HG03039 (cell line): ENCODE data around the gene GNG7.

Source experiments
- ATAC-seq: cut with Tn5 transposase; IDR thresholded peaks from one replicate; pipeline ENCODE4 v1.9.1; 2021; ENCODE audit warnings: mild to moderate bottlenecking, moderate library complexity; ENCODE audit not compliant: unreplicated experiment

GNG7 gene

GRCh38 chr19:2702170-2703076 is at the start of gene GNG7:
GNG7 (minus strand) TSS chr19:2702694; CDS start chr19:2520688, 182,006 bp downstream.
- peak; percentile 81 for ATAC-seq

DNA sequence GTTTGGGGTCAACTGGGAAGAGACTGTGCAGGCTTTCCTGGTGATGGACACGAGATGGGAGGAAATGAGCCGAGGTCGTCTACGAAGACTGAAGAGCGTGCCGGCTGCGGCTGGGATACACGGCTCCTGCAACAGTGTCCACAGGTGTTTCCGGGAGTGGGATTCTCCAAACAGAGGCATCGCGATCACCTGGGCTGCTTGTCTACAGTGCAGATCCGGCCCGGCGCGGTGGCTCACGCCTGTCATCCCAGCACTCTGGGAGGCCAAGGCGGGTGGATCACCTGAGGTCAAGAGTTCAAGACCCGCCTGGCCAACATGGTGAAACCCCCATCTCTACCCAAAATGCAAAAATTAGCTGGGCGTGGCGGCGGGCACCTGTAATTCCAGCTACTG is 48.9 kb upstream of the GNG7 start:
- no peak for ATAC-seq

DNA sequence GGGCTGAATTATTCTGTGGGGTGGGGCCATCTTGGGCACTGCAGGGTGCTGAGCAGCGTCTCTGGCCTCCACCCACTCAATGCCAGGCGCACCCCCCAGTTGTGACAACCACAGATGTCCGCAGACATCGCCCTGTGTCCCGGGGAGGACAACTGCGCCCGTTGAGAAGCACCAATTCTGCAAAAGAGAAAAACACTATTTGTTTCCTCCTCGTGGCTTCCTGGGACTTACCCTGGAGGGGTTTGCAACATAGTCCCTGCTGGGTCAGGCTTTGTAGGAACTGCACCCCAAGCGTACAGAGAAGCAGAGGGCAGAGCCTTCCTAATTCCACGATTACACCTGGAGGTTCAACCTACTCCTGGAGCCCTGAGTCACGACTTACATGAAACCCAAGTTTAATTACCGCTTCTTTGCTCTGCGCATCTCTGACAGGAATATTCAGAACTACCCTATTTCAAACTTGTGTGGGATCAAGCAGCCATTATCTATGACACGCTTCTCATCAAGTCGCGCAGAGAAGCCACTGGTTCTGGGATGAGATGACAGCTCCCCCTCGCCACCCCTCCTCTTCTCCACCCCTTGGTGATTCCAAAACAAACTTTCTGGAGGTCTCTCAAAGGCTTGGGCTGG is 48.4 kb upstream of the GNG7 start:
- no peak for ATAC-seq

DNA sequence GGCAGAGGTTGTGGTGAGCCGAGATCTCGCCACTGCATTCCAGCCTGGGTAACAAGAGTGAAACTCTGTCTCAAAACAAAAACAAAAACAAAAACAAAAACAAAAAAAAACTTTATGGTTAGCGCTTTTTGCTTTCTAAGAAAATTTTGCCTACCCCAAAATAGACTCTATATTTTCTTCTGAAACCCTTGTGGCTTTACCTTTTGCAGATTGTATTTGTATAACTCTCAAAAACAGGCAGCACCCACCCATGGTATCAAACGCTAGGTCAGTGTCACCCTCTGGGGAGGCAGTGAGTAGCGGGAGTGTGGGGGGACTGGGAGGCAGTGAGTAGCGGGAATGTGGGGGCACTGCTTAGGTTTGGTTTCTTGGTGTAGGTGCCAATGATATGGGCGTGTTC is 44.9 kb upstream of the GNG7 start:
- no peak for ATAC-seq

DNA sequence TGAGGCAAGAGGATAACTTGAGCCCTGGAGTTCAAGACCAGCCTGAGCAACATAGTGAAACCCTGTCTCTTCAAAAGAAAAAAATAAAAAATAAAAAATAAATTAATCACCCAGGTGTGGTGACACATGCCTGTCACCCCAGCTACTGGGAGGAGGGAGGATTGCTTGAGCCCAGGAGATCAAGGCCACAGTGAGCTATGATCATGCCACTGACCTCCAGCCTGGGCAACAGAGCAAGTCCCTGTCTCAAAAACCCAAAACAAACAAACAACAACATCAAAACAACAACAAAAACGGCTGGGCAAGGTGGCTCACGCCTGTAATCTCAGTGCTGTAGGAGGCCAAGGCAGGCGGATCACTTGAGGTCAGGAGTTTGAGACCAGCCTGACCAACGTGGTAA is 41.6 kb upstream of the GNG7 start:
- no peak for ATAC-seq

DNA sequence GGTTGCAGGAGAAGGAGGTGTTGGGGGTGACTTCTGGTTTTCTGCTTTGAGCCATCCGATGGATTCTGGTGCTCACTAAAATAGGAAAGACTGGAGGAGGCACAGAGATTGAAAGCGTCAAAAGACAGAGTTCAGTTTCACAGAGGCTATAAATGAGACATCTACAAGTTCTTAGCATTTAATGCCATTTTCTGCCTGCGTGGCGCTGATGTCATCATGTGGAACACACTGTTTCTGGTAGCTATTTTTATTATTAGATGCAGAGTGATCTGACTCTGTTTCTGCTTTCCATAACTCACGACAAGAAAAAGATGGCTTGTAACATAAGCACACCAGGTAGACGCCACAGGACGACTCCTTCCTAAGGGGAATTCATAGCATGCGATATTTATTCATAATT is 40.6 kb upstream of the GNG7 start:
- no peak for ATAC-seq

DNA sequence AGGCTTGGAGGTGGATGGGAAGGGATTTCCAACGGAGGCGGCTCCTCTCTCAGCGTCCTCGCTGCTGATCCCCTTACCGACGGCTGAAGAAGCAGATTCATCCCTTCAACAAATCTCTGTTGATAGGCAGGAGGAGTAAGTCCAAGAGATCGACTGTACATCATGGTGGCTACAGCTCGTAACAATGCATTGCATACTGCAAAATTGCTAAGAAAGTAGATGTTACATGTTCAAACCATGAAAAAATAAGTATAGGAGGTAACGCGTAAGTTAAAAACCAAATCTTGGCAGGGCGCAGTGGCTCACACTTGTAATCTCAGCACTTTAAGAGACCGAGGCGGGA is 37.8 kb upstream of the GNG7 start:
- ATAC-seq: no peak

- ATAC-seq: peak; percentile 92
Observed at GRCh38 chr19:2739602-2740313, 37.3 kb upstream of the GNG7 start, which contains the start of gene SLC39A3. SLC39A3 (minus strand) TSS chr19:2740017; CDS start chr19:2737257, 2,760 bp downstream.

GRCh38 chr19:2736550-2737190 is 34.2 kb upstream of the GNG7 start:
- ATAC-seq: no peak

DNA sequence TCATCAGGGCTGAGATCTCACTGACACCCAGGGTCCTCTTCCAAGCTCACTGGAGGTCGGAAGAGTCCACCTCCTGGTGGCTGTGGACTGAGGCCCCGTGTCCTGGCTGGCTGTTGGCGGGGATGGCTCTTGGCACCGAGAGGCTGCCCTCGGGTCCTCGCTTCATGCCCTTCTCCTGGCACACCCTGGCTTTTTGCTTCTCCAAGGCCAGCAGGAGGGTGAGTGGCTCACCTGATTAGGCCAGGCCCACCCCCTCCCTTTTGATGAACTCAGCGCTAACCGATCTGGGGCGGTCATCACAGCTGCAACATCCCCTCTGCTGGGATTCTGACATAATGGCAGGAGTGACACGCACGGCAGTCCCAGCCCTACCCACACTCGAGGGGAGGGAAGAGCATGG is 32.9 kb upstream of the GNG7 start:
- no peak for ATAC-seq

GRCh38 chr19:2734589-2735288 is 32.2 kb upstream of the GNG7 start:
- no peak for ATAC-seq

GRCh38 chr19:2733930-2734588 is 31.6 kb upstream of the GNG7 start:
- ATAC-seq: no peak

DNA sequence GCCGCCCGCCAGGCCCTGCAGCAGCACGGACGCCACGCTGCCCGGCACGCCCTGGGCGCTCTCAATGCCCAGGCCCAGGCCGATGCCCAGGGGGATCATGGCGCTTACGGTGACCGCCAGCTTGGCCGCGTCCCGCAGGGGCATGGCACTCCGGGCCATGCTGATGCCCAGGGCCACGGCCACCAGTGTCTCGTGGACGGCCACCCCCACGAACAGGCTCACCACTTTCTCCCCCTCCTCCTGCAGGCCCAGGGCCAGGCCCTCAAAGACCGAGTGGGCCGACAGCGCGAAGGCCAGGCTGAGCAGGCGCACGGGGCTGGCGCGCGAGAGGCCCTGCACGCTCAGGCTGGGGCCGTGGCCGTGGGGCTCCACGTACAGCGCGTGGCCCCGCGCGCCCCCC is 30.4 kb upstream of the GNG7 start:
- ATAC-seq: no peak

- ATAC-seq: no peak
Observed at GRCh38 chr19:2732157-2732725, 29.7 kb upstream of the GNG7 start.

- no peak for ATAC-seq
Observed at GRCh38 chr19:2731181-2731995, 28.9 kb upstream of the GNG7 start.

GRCh38 chr19:2729943-2730818 is 27.7 kb upstream of the GNG7 start:
- no peak for ATAC-seq

DNA sequence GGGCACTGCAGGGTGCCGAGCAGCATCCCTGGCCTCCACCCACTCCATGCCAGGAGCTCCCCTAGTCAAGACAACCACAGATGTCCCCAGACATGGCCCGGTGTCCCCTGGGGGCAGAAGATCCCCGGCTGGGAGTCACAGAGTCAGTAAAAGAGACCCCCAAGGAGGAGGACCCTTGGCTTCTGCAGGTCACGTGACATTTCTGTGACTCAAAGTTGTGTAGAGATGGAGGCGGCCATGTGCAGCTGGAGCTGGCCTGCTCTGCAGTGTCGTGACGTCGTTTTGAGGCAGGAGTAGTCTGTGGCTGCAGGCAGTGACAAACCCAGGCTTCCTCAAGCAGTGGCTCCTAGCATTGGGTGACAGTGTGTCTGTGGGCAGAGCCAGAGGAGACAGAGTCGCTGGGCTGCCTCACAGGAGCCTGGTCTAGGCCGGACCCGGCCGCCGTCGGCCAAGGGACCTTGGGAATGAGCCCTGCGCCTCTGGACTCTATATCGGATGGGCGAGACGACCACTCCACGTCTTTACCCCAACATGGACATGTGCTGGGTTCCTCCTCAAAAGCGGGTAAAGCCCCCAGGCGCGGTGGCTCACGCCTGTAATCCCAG is 26.4 kb upstream of the GNG7 start:
- ATAC-seq: no peak

DNA sequence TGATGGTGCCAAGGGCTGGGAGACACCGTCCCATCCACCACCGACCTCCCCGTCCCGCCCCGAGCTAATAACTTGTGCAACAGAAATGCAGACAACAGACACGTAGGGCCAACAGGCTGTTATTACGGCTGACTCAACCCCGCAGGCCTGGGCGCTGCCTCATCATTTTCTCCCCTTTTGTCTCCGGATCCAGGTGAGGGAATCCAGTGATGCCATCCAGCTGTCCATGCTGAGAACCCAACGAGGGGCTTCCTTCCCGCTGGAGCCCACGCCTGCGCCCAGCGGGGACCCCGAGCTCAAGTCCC is 25.1 kb upstream of the GNG7 start:
- ATAC-seq: no peak
